ENCODE data around the gene MADCAM1. TPM values are rescaled to one million over a fixed set of nuclear protein-coding genes. Genes with fewer than 3 reads are reported as not detected.

Gene MADCAM1
- total RNA-seq, 1 donor from 2014 or later = not detected

- Histone ChIP-seq H3F3A (ENCODE audit: low read depth) (peaks cover 28% of the 10 kb centered on the region), H3K27me3 (peaks cover 8% of the 10 kb centered on the region), H3K4me2 (peak overlapping the region; percentile 77), H4K20me1 (ENCODE audit: low read depth) (peaks cover 32% of the 10 kb centered on the region), H3K9me3 (ENCODE audit: low read depth) (no peaks in the 10 kb centered on the region), H3K4me1 (peaks cover 14% of the 10 kb centered on the region), H3K36me3 (no peaks in the 10 kb centered on the region), H3K9ac (no peak overlapping the region), H3K4me3 (peak overlapping the region; percentile 99), H2AFZ (replicated peaks) (peak overlapping the region; percentile 99), H3K79me2 (ENCODE audit: low read depth) (peaks cover 33% of the 10 kb centered on the region), H3K27ac (peak overlapping the region; percentile 88)
- peaks cover 3% of the 10 kb centered on the region for H3K36me3 Mint-ChIP-seq
- no peak for DNase-seq (ENCODE audit: low spot score)
- peaks cover 39% of the 10 kb centered on the region for H3K4me1 Mint-ChIP-seq
- peaks cover 4% of the 10 kb centered on the region for H3K27me3 Mint-ChIP-seq (ENCODE audit: insufficient read depth, low read depth)
- peak overlapping the region; percentile 88 for H3K4me3 Mint-ChIP-seq
- peaks cover 3% of the 10 kb centered on the region for H3K9me3 Mint-ChIP-seq
- TF ChIP-seq EZH2phosphoT487 (IDR thresholded peaks at IDR 0.05) = no peak
- TF ChIP-seq, protein P1, sequence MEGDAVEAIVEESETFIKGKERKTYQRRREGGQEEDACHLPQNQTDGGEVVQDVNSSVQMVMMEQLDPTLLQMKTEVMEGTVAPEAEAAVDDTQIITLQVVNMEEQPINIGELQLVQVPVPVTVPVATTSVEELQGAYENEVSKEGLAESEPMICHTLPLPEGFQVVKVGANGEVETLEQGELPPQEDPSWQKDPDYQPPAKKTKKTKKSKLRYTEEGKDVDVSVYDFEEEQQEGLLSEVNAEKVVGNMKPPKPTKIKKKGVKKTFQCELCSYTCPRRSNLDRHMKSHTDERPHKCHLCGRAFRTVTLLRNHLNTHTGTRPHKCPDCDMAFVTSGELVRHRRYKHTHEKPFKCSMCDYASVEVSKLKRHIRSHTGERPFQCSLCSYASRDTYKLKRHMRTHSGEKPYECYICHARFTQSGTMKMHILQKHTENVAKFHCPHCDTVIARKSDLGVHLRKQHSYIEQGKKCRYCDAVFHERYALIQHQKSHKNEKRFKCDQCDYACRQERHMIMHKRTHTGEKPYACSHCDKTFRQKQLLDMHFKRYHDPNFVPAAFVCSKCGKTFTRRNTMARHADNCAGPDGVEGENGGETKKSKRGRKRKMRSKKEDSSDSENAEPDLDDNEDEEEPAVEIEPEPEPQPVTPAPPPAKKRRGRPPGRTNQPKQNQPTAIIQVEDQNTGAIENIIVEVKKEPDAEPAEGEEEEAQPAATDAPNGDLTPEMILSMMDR (IDR thresholded peaks at IDR 0.05) = no peak
- TF ChIP-seq EZH2 (IDR thresholded peaks at IDR 0.05) = no peak
- no peak overlapping the region for H3K27ac Mint-ChIP-seq
Measured at GRCh38 chr19:530134-531008, 34.1 kb downstream of the MADCAM1 start.

GRCh38 chr19:531009-531752 is 34.9 kb downstream of the MADCAM1 start:
- Histone ChIP-seq H3K4me3 (peak overlapping the region; percentile 99), H3K9me3 (ENCODE audit: low read depth) (no peaks in the 10 kb centered on the region), H3K27ac (peak overlapping the region; percentile 88), H3K4me2 (peak overlapping the region; percentile 77), H3K4me1 (peaks cover 13% of the 10 kb centered on the region), H3K9ac (no peak overlapping the region), H2AFZ (replicated peaks) (peak overlapping the region; percentile 99), H3K27me3 (peaks cover 2% of the 10 kb centered on the region), H3F3A (ENCODE audit: low read depth) (peaks cover 28% of the 10 kb centered on the region), H3K79me2 (ENCODE audit: low read depth) (peaks cover 35% of the 10 kb centered on the region), H3K36me3 (no peaks in the 10 kb centered on the region), H4K20me1 (ENCODE audit: low read depth) (peaks cover 38% of the 10 kb centered on the region)
- peak; percentile 97 for DNase-seq (ENCODE audit: low spot score)
- Mint-ChIP-seq H3K4me3 (peak overlapping the region; percentile 88), H3K27ac (no peak overlapping the region), H3K4me1 (peaks cover 32% of the 10 kb centered on the region), H3K9me3 (peaks cover 3% of the 10 kb centered on the region), H3K36me3 (peaks cover 3% of the 10 kb centered on the region), H3K27me3 (ENCODE audit: insufficient read depth, low read depth) (peaks cover 4% of the 10 kb centered on the region)
- no peak for TF ChIP-seq EZH2 (IDR thresholded peaks at IDR 0.05)
- no peak for TF ChIP-seq EZH2phosphoT487 (IDR thresholded peaks at IDR 0.05)
- TF ChIP-seq, protein P1 (IDR thresholded peaks at IDR 0.05) = peak; percentile 18

- peak within 1 kb of the TSS; percentile 93 for H3K9ac ChIP-seq
- H3K27ac Mint-ChIP-seq = no peak within 1 kb of the TSS
- peaks cover 35% of the 10 kb centered on the region for H3K79me2 ChIP-seq (ENCODE audit: low read depth)
- no peaks in the 10 kb centered on the region for H3K36me3 ChIP-seq
- no peaks in the 10 kb centered on the region for H3K9me3 ChIP-seq (ENCODE audit: low read depth)
- TF ChIP-seq, protein P1 (IDR thresholded peaks at IDR 0.05) = no peak
- TF ChIP-seq EZH2 (IDR thresholded peaks at IDR 0.05) = no peak
- no peak for TF ChIP-seq EZH2phosphoT487 (IDR thresholded peaks at IDR 0.05)
- H3K27me3 ChIP-seq = no peaks in the 10 kb centered on the region
- H3K9me3 Mint-ChIP-seq = peaks cover 3% of the 10 kb centered on the region
- peak within 1 kb of the TSS; percentile 93 for H3K4me2 ChIP-seq
- H2AFZ ChIP-seq (replicated peaks) = peak within 1 kb of the TSS; percentile 99
- peak within 1 kb of the TSS; percentile 88 for H3K27ac ChIP-seq
- H3K4me1 ChIP-seq = peaks cover 13% of the 10 kb centered on the region
- H3K36me3 Mint-ChIP-seq = peaks cover 3% of the 10 kb centered on the region
- H3K27me3 Mint-ChIP-seq (ENCODE audit: insufficient read depth, low read depth) = peaks cover 4% of the 10 kb centered on the region
- H3K4me1 Mint-ChIP-seq = peaks cover 26% of the 10 kb centered on the region
- peaks cover 45% of the 10 kb centered on the region for H4K20me1 ChIP-seq (ENCODE audit: low read depth)
- DNase-seq (ENCODE audit: low spot score) = peak; percentile 49
- H3K4me3 ChIP-seq = peak within 1 kb of the TSS; percentile 99
- H3F3A ChIP-seq (ENCODE audit: low read depth) = peaks cover 28% of the 10 kb centered on the region
- H3K4me3 Mint-ChIP-seq = peak within 1 kb of the TSS; percentile 93
Measured at GRCh38 chr19:531753-532560, 35.7 kb downstream of the MADCAM1 start, which contains the start of gene CDC34. Gene CDC34, plus strand, starts transcription at chr19:531760. Its CDS starts 172 bp downstream, at chr19:531932.

Measured in neural progenitor cell (in vitro differentiated cells).